GM23248 (cell line): ENCODE results near the gene VASH1. TPM values are rescaled to one million over a fixed set of nuclear protein-coding genes. Genes with fewer than 3 reads are reported as not detected.

Experiments
- DNase-seq: peaks from one replicate; pipeline ENCODE4 v3.0.0-alpha.2; 2015
- H2AFZ ChIP-seq: fragments of 200-600 bp; sonication (generic); 2 replicates; pipeline ENCODE4 v1.6.1; 2016; ENCODE audit warnings: antibody characterized with exemption
- H3F3A ChIP-seq: fragments of 200-600 bp; sonication (generic); 2 replicates; pipeline ENCODE4 v1.6.1; 2016; ENCODE audit warnings: mild to moderate bottlenecking, antibody characterized with exemption, mixed run types; ENCODE audit not compliant: insufficient read depth
- H3K27ac ChIP-seq: fragments of 200-600 bp; sonication (generic); 2 replicates; pipeline ENCODE4 v1.5.1; 2016; ENCODE audit warnings: mild to moderate bottlenecking
- H3K27me3 ChIP-seq: fragments of 200-600 bp; sonication (generic); replicated peaks from 2 replicates; pipeline ENCODE4 v1.6.1; 2016; ENCODE audit warnings: mild to moderate bottlenecking; ENCODE audit not compliant: insufficient read depth
- H3K36me3 ChIP-seq: fragments of 200-600 bp; sonication (generic); 2 replicates; pipeline ENCODE4 v1.6.1; 2016; ENCODE audit warnings: low read depth, mild to moderate bottlenecking
- H3K4me1 ChIP-seq: fragments of 200-600 bp; sonication (generic); 2 replicates; pipeline ENCODE4 v1.6.1; 2016; ENCODE audit warnings: mild to moderate bottlenecking; ENCODE audit not compliant: insufficient read depth
- H3K4me2 ChIP-seq: fragments of 200-600 bp; sonication (generic); one replicate; pipeline ENCODE4 v1.6.1; 2016; ENCODE audit warnings: mild to moderate bottlenecking; ENCODE audit not compliant: unreplicated experiment
- H3K4me3 ChIP-seq: fragments of 200-600 bp; sonication (generic); 2 replicates; pipeline ENCODE4 v1.5.1; 2016; ENCODE audit warnings: mild to moderate bottlenecking
- H3K79me2 ChIP-seq: fragments of 200-600 bp; sonication (generic); 2 replicates; pipeline ENCODE4 v1.6.1; 2016; ENCODE audit warnings: mild to moderate bottlenecking; ENCODE audit not compliant: insufficient read depth
- H3K9ac ChIP-seq: fragments of 200-600 bp; sonication (generic); 2 replicates; pipeline ENCODE4 v1.6.1; 2016; ENCODE audit warnings: mild to moderate bottlenecking
- H3K9me2 ChIP-seq: fragments of 200-600 bp; sonication (generic); 2 replicates; pipeline ENCODE4 v1.6.1; 2016; ENCODE audit warnings: mixed run types, mild to moderate bottlenecking, moderate library complexity; ENCODE audit not compliant: insufficient read depth
- H3K9me3 ChIP-seq: fragments of 200-600 bp; sonication (generic); one replicate; pipeline ENCODE4 v1.6.1; 2017; ENCODE audit warnings: low read depth
- H4K20me1 ChIP-seq: fragments of 200-600 bp; sonication (generic); 2 replicates; pipeline ENCODE4 v1.6.0; 2016; ENCODE audit not compliant: insufficient read depth
- EZH2 ChIP-seq: fragments of 200-600 bp; sonication (generic); IDR thresholded peaks from 2 replicates; pipeline ENCODE4 v1.6.1; 2018; ENCODE audit warnings: antibody characterized with exemption, mild to moderate bottlenecking; ENCODE audit not compliant: insufficient read depth, poor library complexity, severe bottlenecking
- EZH2phosphoT487 ChIP-seq: fragments of 200-600 bp; sonication (generic); IDR thresholded peaks from 2 replicates; pipeline ENCODE4 v1.6.1; 2018; ENCODE audit warnings: antibody characterized with exemption, moderate library complexity, mild to moderate bottlenecking, low read depth; ENCODE audit not compliant: insufficient read depth
- WGBS, 2 experiments: methylation state at CpG; one replicate each; pipeline ENCODE4 v1.1.6; 2015 to 2017; ENCODE audit warnings: low lambda C conversion rate in 2 of 2, low coverage in 1 of 2; ENCODE audit errors: missing lambda C conversion rate in 2 of 2; 5-methylcytosine and 5-hydroxymethylcytosine counted together
- in situ Hi-C: fragments of 300-500 bp; cut with MboI; formaldehyde crosslinking; loops from 2 replicates; pipeline ENCODE4 v1.15.0; 2020
- polyA plus RNA-seq: library from polyadenylated mRNA; unstranded; fragments of >200 nt; fragmentation: Nextera tagmentation; extraction: Ambion mirVana; gene quantifications from 2 replicates; pipeline ENCODE4 v1.2.1, GENCODE V29; 2016
- total RNA-seq: library from RNA; depleted of rRNA; stranded (reverse); fragments of >200 nt; shearing (Covaris generic); gene quantifications from 2 replicates; pipeline ENCODE4 v1.2.3, GENCODE V29; 2014

Gene VASH1
- total and polyA plus RNA-seq, 2 experiments from 2014 or later, result 2.2 to 2.6 TPM

DNA sequence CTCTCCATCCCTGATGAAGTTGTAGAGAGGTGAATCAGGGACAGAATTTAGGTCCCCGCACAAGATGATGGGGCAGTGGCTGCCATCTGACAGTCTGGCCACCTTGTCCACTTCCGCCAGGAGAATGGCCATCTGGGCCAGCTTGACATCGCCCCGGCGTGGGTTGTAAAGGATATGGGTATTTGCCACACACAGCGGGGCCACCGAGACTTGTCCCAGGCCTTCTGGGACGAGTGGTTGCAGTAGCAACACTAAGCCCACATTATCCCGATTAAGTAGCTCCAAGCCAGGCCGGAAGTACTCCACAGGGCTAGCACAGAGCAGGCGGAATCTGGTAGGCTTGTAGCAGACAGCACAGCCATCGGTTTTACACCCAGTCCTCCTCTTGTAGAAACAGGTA lies 45.2 kb downstream of the VASH1 start:
- Histone ChIP-seq H3K4me3 (no peak overlapping the region), H3K4me1 (no peaks in the 10 kb centered on the region), H3K27me3 (no peaks in the 10 kb centered on the region), H2AFZ (no peak overlapping the region), H3K36me3 (peaks cover 13% of the 10 kb centered on the region; the same call in 1 of the 2 replicates), H3K27ac (no peak overlapping the region), H3F3A (no peaks in the 10 kb centered on the region), H3K9ac (no peak overlapping the region), H3K79me2 (peaks cover 4% of the 10 kb centered on the region; the same call in 1 of the 2 replicates), H3K9me3 (no peaks in the 10 kb centered on the region), H3K4me2 (no peak overlapping the region), H4K20me1 (no peaks in the 10 kb centered on the region), H3K9me2 (no peaks in the 10 kb centered on the region)
- in situ Hi-C loops, result no loop called here
- no peak for DNase-seq
- WGBS, 2 experiments, result 92 to 93% methylated on average over 12 of the region's 12 CpGs
- TF ChIP-seq EZH2phosphoT487, result no peak
- no peak for TF ChIP-seq EZH2

GRCh38 chr14:76808011-76808410 lies 46.7 kb downstream of the VASH1 start:
- Histone ChIP-seq H3K79me2 (peaks cover 4% of the 10 kb centered on the region; the same call in 1 of the 2 replicates), H4K20me1 (no peaks in the 10 kb centered on the region), H3K36me3 (peaks cover 7% of the 10 kb centered on the region; the same call in 1 of the 2 replicates), H3F3A (no peaks in the 10 kb centered on the region), H3K27me3 (no peaks in the 10 kb centered on the region), H3K9me3 (no peaks in the 10 kb centered on the region), H2AFZ (no peak overlapping the region), H3K4me3 (no peak overlapping the region), H3K27ac (no peak overlapping the region), H3K9ac (no peak overlapping the region), H3K9me2 (no peaks in the 10 kb centered on the region), H3K4me1 (no peaks in the 10 kb centered on the region), H3K4me2 (no peak overlapping the region)
- DNase-seq, result peak; percentile 34
- 65 to 67% methylated on average over 1 of the region's 1 CpG for WGBS, 2 experiments
- in situ Hi-C loops, result no loop called here
- no peak for TF ChIP-seq EZH2phosphoT487

DNA sequence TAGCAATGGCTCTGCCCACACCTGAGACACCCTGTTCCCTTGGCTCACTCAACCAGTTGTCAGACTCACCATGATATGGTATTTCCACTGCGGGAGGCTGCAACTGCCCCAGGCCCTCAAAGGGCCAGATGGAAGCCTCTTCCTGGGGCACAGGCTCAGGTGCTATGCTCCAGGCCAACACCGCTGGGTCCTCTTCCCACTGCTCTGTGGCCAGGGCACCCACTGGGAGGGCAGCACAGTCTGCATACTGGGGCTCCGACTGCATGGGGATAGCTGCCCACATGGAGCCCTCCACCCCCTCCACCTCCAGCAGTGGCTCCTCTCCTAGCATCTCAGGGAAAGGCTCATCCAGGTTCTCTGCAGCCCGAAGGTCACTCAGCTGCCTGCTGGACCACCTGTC lies 47.7 kb downstream of the VASH1 start:
- Histone ChIP-seq H3F3A (no peaks in the 10 kb centered on the region), H3K9me2 (no peaks in the 10 kb centered on the region), H3K79me2 (peaks cover 4% of the 10 kb centered on the region; the same call in 1 of the 2 replicates), H3K4me1 (no peaks in the 10 kb centered on the region), H2AFZ (no peak overlapping the region), H3K27me3 (no peaks in the 10 kb centered on the region), H3K27ac (no peak overlapping the region), H4K20me1 (no peaks in the 10 kb centered on the region), H3K4me2 (no peak overlapping the region), H3K9me3 (no peaks in the 10 kb centered on the region), H3K36me3 (no peaks in the 10 kb centered on the region), H3K9ac (no peak overlapping the region), H3K4me3 (no peak overlapping the region)
- in situ Hi-C loops, result no loop called here
- TF ChIP-seq EZH2, result no peak
- no peak for TF ChIP-seq EZH2phosphoT487
- DNase-seq, result no peak
- WGBS, 2 experiments, result 93 to 96% methylated on average over 4 of the region's 4 CpGs

DNA sequence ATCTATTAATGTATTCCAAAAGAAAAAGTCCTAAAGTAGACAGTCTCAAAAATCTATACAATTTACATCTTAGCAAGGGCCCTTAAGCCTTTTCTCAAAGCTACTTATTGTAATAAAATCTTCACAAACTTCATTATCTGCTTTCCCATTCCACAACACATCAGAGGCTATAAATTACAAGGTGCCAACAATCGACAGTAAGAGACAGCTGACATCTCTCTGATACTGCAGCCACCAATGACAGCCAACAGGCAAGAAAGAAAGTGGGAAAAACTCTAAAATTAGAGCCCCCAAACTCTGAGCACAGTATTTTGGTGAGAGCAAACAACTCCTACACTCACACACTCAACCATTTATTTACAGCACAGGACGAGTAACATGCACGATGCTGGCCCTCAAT lies 49.3 kb downstream of the VASH1 start:
- in situ Hi-C loops, result no loop called here
- Histone ChIP-seq H3K4me2 (peak overlapping the region; percentile 90), H3K4me3 (peak overlapping the region; percentile 69), H3K79me2 (peaks cover 4% of the 10 kb centered on the region; the same call in 1 of the 2 replicates), H3K4me1 (no peaks in the 10 kb centered on the region), H3K36me3 (no peaks in the 10 kb centered on the region), H3K27me3 (no peaks in the 10 kb centered on the region), H3K27ac (no peak overlapping the region), H3K9me2 (no peaks in the 10 kb centered on the region), H4K20me1 (no peaks in the 10 kb centered on the region), H3K9me3 (no peaks in the 10 kb centered on the region), H3K9ac (peak overlapping the region; percentile 58), H2AFZ (peak overlapping the region; percentile 81), H3F3A (no peaks in the 10 kb centered on the region)
- TF ChIP-seq EZH2, result no peak
- no peak for TF ChIP-seq EZH2phosphoT487
- no peak for DNase-seq
- 37 to 39% methylated on average over 3 of the region's 3 CpGs for WGBS, 2 experiments

GRCh38 chr14:76810953-76811400 lies 49.7 kb downstream of the VASH1 start:
- no peak for TF ChIP-seq EZH2phosphoT487
- no peak for TF ChIP-seq EZH2
- Histone ChIP-seq H3K36me3 (no peaks in the 10 kb centered on the region), H3F3A (no peaks in the 10 kb centered on the region), H3K9me2 (no peaks in the 10 kb centered on the region), H3K79me2 (peaks cover 4% of the 10 kb centered on the region; the same call in 1 of the 2 replicates), H3K4me3 (peak overlapping the region; percentile 69), H4K20me1 (no peaks in the 10 kb centered on the region), H3K4me2 (peak overlapping the region; percentile 90), H3K9ac (peak overlapping the region; percentile 58), H3K27ac (peak overlapping the region; percentile 19; the same call in 1 of the 2 replicates), H3K9me3 (no peaks in the 10 kb centered on the region), H2AFZ (peak overlapping the region; percentile 81), H3K27me3 (no peaks in the 10 kb centered on the region), H3K4me1 (no peaks in the 10 kb centered on the region)
- in situ Hi-C loops, result no loop called here
- DNase-seq, result peak; percentile 68
- WGBS, 2 experiments, result 0 to 2% methylated on average over 9 of the region's 9 CpGs
